Natural killer cell (primary cell): ENCODE data around the gene MGME1. TPM values are rescaled to one million over a fixed set of nuclear protein-coding genes. Genes with fewer than 3 reads are reported as not detected.

Experiments
- ATAC-seq, 3 donors: fragments of 150-1000 bp in 2 of 3; fragments of 200-7000 bp in 1 of 3; cut with Tn5 transposase; 1 replicate in 1 of 3; 2 replicates in 2 of 3; pipeline ENCODE4 v1.10.0; 2021; ENCODE audit warnings: mild to moderate bottlenecking in 2 of 3, moderate library complexity in 2 of 3
- DNase-seq, 2 donors: peaks; one replicate each; pipeline versions ENCODE4 v3.0.0 to v3.0.0-alpha.2; 2013 to 2021; ENCODE audit warnings: mixed read lengths in 1 of 2
- H3K27ac ChIP-seq: one replicate; pipeline ENCODE4 v1.5.1; 2013; ENCODE audit warnings: mild to moderate bottlenecking, low read length
- H3K27me3 ChIP-seq: one replicate; pipeline ENCODE4 v1.6.1; 2013; ENCODE audit warnings: low read length; ENCODE audit not compliant: control insufficient read depth, insufficient read depth
- H3K36me3 ChIP-seq: one replicate; pipeline ENCODE4 v1.6.1; 2013; ENCODE audit warnings: low read length; ENCODE audit not compliant: control insufficient read depth, insufficient read depth
- H3K4me1 ChIP-seq: one replicate; pipeline ENCODE4 v1.6.1; 2013; ENCODE audit warnings: low read length; ENCODE audit not compliant: control insufficient read depth, insufficient read depth
- H3K4me3 ChIP-seq: one replicate; pipeline ENCODE4 v1.5.1; 2013; ENCODE audit warnings: low read length
- H3K9me3 ChIP-seq: one replicate; pipeline ENCODE4 v1.6.1; 2013; ENCODE audit warnings: low read length; ENCODE audit not compliant: control insufficient read depth, insufficient read depth
- H3K27ac Mint-ChIP-seq, 2 donors: one replicate each; pipeline ENCODE4 v1.8.0; 2022; ENCODE audit warnings: mild to moderate bottlenecking in 2 of 2, mixed read lengths in 2 of 2, moderate library complexity in 1 of 2
- H3K27me3 Mint-ChIP-seq, 2 donors: one replicate each; pipeline ENCODE4 v1.8.0; 2022; ENCODE audit warnings: low read depth in 2 of 2, mixed read lengths in 2 of 2
- H3K36me3 Mint-ChIP-seq: one replicate; pipeline ENCODE4 v1.8.0; 2022; ENCODE audit warnings: mixed read lengths
- H3K4me1 Mint-ChIP-seq, 2 donors: one replicate each; pipeline ENCODE4 v1.8.0; 2022; ENCODE audit warnings: mixed read lengths in 2 of 2
- H3K4me3 Mint-ChIP-seq: one replicate; pipeline ENCODE4 v1.8.0; 2022; ENCODE audit warnings: mild to moderate bottlenecking, moderate library complexity, mixed read lengths
- H3K9me3 Mint-ChIP-seq, 2 donors: one replicate each; pipeline ENCODE4 v1.8.0; 2022; ENCODE audit warnings: mixed read lengths in 2 of 2
- WGBS: methylation state at CpG from one replicate; pipeline ENCODE4 v1.1.7; 2013; ENCODE audit warnings: missing lambda C conversion rate; ENCODE audit not compliant: insufficient coverage; 5-methylcytosine and 5-hydroxymethylcytosine counted together
- intact Hi-C: fragments of 100-400 bp; cut with micrococcal nuclease; formaldehyde crosslinking; loops from one replicate; pipeline ENCODE4 v1.14.2; 2022
- total RNA-seq, 4 donors: library from RNA; stranded (reverse); fragments of 120-200 nt in 1 of 4; gene quantifications; one replicate each; pipeline versions ENCODE4 v1.2.3 to v1.2.4, GENCODE V29; 2013 to 2022
- TF ChIP-seq, protein P1 (sequence below): fragments of 200-600 bp; IDR thresholded peaks from one replicate; pipeline ENCODE4 v1.8.0; 2022; ENCODE audit warnings: antibody characterized with exemption

Gene MGME1
- total RNA-seq, 3 donors from 2014 or later (not counting 1 experiment from before 2014, with no cell fraction given), result 10.3 to 25.1 (median 13.0) TPM

DNA sequence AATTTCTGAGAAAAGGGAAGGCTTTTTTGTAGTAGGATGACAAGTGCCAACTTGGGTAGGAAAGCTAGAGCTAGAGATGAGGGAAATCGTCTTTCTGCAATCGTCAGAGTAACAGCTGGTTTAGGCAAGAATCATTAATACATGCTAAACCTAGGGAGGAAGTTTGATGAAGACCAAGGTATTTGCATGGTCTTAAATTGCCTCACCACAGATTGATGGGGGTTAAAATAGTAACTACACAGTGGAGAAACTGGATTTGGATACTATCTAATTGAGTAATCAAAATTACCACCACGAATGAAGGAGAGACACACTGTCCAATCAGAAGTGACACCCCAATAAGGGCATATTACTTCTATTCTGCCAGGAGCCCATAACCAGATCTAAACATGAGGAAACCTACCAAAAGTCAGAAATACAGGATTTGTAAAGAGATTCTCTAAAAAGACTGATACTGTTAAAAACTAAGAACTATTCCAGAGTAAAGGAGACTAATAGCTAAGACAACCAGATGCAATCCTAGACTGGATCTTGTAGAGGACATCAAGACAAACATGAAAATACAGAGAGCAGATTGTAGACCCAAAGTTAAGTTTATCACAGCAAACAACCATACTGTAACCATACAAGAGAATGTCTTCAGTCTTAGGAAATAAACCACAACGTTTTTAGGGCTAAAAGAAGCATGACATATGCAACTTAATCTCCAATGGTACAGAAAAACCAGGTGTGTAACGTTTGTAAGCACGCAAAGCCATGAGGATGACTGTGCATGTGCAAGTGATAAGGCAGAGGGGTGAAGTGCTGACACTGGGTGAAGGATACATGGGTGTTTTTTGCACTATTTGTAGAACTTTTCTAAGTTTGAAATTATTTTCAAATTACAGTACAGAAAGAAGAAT lies 22.0 kb upstream of the MGME1 start:
- DNase-seq, result no peak
- Mint-ChIP-seq H3K36me3 (peaks cover 42% of the 10 kb centered on the region), H3K4me3 (no peak overlapping the region), H3K9me3 (no peaks in the 10 kb centered on the region), H3K27ac (peak overlapping the region in 1 of 2 donors; percentile 65), H3K4me1 (peaks cover 0 to 7% of the 10 kb centered on the region in 2 donors), H3K27me3 (no peaks in the 10 kb centered on the region)
- TF ChIP-seq, protein P1, sequence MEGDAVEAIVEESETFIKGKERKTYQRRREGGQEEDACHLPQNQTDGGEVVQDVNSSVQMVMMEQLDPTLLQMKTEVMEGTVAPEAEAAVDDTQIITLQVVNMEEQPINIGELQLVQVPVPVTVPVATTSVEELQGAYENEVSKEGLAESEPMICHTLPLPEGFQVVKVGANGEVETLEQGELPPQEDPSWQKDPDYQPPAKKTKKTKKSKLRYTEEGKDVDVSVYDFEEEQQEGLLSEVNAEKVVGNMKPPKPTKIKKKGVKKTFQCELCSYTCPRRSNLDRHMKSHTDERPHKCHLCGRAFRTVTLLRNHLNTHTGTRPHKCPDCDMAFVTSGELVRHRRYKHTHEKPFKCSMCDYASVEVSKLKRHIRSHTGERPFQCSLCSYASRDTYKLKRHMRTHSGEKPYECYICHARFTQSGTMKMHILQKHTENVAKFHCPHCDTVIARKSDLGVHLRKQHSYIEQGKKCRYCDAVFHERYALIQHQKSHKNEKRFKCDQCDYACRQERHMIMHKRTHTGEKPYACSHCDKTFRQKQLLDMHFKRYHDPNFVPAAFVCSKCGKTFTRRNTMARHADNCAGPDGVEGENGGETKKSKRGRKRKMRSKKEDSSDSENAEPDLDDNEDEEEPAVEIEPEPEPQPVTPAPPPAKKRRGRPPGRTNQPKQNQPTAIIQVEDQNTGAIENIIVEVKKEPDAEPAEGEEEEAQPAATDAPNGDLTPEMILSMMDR, result no peak
- Histone ChIP-seq H3K4me3 (no peak overlapping the region), H3K27me3 (no peaks in the 10 kb centered on the region), H3K9me3 (no peaks in the 10 kb centered on the region), H3K36me3 (peaks cover 93% of the 10 kb centered on the region), H3K4me1 (no peaks in the 10 kb centered on the region), H3K27ac (no peak overlapping the region)
- 79% methylated on average over 6 of the region's 6 CpGs for WGBS
- ATAC-seq, result no peak
- intact Hi-C loops, result no loop called here

- ATAC-seq (no peak), DNase-seq (no peak)
- TF ChIP-seq, protein P1, result no peak
- H3K36me3 ChIP-seq, result peaks cover 91% of the 10 kb centered on the region
- H3K9me3 ChIP-seq, result no peaks in the 10 kb centered on the region
- no peak overlapping the region for H3K27ac ChIP-seq
- 96% methylated on average over 4 of the region's 5 CpGs for WGBS
- intact Hi-C loops, result no loop called here
- Mint-ChIP-seq H3K4me3 (no peak overlapping the region), H3K27ac (no peak overlapping the region), H3K36me3 (peaks cover 37% of the 10 kb centered on the region), H3K4me1 (peaks cover 0 to 7% of the 10 kb centered on the region in 2 donors), H3K27me3 (no peaks in the 10 kb centered on the region), H3K9me3 (no peaks in the 10 kb centered on the region)
- no peaks in the 10 kb centered on the region for H3K4me1 ChIP-seq
- no peak overlapping the region for H3K4me3 ChIP-seq
- no peaks in the 10 kb centered on the region for H3K27me3 ChIP-seq
Measured at GRCh38 chr20:17947474-17947815, 21.4 kb upstream of the MGME1 start.

GRCh38 chr20:17948442-17948841 lies 20.4 kb upstream of the MGME1 start:
- intact Hi-C loops, result no loop called here
- 96% methylated on average over 2 of the region's 2 CpGs for WGBS
- Histone ChIP-seq H3K27me3 (no peaks in the 10 kb centered on the region), H3K27ac (no peak overlapping the region), H3K36me3 (peaks cover 91% of the 10 kb centered on the region), H3K4me3 (no peak overlapping the region), H3K9me3 (no peaks in the 10 kb centered on the region), H3K4me1 (no peaks in the 10 kb centered on the region)
- H3K9me3 Mint-ChIP-seq, result no peaks in the 10 kb centered on the region
- H3K36me3 Mint-ChIP-seq, result peaks cover 43% of the 10 kb centered on the region
- H3K27ac Mint-ChIP-seq, result peak overlapping the region; percentile 11 to 25
- no peaks in the 10 kb centered on the region for H3K27me3 Mint-ChIP-seq
- DNase-seq (no peak), ATAC-seq (no peak)
- TF ChIP-seq, protein P1, result no peak
- peaks cover 0 to 7% of the 10 kb centered on the region in 2 donors for H3K4me1 Mint-ChIP-seq
- H3K4me3 Mint-ChIP-seq, result no peak overlapping the region
